LoVo (cell line): Measurements from ENCODE around the gene MS4A4E.
A peak's percentile ranks its signal among the peaks of the same experiment; 100 is the strongest.
"Not testable (repeated sequence)": the region's sequence is repeated elsewhere in the genome, so short reads cannot be mapped to it uniquely, and the experiment has no call there.

Experiments used
- DNase-seq: peaks from one replicate; pipeline ENCODE4 v3.0.0-alpha.2; 2016; ENCODE audit warnings: low spot score

The MS4A4E gene

DNA sequence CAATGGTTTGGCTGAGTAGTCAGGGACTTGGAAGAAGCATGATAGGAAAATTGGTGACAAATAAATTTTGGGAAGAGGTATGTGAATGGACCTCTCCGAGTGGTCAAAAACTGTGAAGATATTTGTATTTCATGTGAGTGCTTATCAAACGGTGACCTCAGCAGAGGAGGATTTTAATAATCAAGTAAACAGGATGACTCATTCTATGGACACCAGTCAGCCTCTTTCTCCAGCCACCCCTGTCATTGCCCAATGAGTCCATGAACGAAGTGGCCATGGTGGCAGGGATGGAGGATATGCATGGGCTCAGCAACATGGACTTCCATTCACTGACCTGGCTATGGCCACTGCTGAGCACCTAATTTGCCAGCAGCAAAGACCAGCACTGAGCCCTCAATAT lies 21.2 kb downstream of the MS4A4E start:
- no peak for DNase-seq

DNA sequence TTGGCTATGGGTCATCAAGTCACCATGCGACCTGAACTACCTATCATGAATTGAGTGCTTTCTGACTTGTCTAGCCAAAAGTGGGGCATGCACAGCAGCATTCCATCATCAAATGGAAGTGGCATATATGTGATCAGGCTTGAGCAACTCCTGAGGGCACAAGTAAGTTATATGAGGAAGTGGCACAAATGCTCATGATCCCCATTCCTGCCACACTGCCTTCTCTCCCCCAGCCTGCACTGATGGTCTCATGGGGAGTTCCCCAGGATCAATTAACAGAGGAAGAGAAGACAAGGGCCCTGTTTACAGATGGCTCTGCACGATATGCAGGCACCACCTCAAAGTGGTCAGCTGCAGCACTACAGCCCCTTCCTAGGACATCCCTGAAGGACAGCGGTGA lies 21.8 kb downstream of the MS4A4E start:
- no peak for DNase-seq

- DNase-seq: no peak
These were observed 28.6 kb downstream of the MS4A4E start for GRCh38 chr11:60214386-60214785.

- DNase-seq: no peak
These were observed 31.7 kb downstream of the MS4A4E start for GRCh38 chr11:60211206-60211605.

GRCh38 chr11:60209977-60210376 lies 33.0 kb downstream of the MS4A4E start:
- DNase-seq: no peak

- no peak for DNase-seq
These were observed 34.0 kb downstream of the MS4A4E start for GRCh38 chr11:60208951-60209350.

DNA sequence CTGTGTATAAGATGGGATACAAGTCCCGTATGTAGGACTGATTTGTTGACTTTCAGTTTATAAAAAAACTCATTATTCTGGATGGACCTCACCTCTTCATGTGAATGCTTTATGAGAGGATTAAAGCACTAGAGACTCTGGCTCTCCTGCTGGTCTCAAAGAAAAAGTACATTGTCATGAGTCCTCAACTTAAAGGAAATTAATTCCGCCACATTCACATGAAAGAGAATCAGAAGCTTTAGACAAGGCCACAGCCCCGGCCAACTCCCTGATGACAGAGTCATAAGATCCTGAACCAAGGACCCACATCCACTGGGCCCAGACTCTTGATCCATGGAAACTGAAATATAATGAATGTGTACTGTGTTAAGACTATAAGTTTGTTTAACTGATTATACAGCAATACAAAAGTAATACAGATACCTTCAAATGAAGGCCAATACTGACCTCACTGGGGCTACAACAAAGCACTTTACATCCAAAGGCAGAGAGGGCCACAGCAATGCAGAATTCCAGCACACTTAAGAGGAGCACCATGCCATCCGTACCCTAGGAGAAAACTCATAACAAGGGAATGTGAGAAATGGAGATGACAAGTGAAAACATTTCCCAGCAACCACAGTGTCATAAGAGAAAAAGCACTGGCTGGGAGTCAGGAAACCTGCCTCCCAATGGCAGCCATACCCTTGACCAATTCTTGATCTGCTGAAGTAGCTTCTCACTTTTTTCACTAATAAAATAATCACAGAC lies 34.6 kb downstream of the MS4A4E start:
- DNase-seq: no peak

GRCh38 chr11:60206616-60207015 lies 36.3 kb downstream of the MS4A4E start:
- DNase-seq: no peak

- DNase-seq: no peak
These were observed 38.0 kb downstream of the MS4A4E start for GRCh38 chr11:60204922-60205321.

- DNase-seq: not testable (repeated sequence)
These were observed 41.6 kb downstream of the MS4A4E start for GRCh38 chr11:60201334-60201733.

- DNase-seq: no peak
These were observed 45.5 kb downstream of the MS4A4E start for GRCh38 chr11:60197442-60197841.

DNA sequence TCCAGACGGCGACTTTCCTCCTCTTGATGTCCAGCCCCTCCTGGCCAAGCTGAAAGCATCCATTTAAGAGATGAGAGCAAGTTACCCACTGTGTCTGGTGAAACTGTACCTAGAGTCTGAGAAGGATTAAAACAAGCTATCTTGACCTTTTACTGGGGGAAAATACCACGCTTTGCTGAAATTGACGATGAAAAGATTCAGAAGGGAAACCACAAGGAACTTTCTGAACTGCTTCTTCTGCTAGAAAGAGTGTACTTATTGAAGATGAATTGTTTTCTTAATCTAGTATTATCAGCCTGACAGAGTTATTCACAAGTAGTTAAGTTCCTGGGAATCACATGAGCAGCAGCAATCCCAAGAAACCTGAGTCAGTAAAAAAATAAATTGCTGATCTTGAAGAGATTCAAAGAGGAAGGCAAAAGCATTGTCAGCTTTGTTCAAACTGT lies 47.0 kb downstream of the MS4A4E start:
- no peak for DNase-seq

DNA sequence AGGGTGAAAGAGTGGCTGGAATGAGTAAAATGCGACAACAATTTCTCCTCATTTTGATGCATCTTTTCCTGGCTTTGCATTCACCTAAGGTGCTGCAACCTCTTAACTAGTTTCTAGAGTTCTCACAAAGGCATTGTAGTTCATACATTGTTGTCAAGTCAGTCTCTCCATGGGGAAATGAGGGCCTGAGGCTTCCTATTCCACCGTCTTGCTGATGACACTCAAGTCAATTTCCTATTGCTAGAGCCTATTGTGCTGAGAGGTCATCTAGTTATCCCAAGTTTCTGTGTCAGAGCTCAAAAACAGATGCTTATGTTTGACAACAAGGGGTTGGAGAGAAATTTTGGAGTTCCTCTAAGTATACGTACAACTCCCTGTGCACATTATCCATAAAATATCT lies 48.4 kb downstream of the MS4A4E start:
- DNase-seq: no peak

DNA sequence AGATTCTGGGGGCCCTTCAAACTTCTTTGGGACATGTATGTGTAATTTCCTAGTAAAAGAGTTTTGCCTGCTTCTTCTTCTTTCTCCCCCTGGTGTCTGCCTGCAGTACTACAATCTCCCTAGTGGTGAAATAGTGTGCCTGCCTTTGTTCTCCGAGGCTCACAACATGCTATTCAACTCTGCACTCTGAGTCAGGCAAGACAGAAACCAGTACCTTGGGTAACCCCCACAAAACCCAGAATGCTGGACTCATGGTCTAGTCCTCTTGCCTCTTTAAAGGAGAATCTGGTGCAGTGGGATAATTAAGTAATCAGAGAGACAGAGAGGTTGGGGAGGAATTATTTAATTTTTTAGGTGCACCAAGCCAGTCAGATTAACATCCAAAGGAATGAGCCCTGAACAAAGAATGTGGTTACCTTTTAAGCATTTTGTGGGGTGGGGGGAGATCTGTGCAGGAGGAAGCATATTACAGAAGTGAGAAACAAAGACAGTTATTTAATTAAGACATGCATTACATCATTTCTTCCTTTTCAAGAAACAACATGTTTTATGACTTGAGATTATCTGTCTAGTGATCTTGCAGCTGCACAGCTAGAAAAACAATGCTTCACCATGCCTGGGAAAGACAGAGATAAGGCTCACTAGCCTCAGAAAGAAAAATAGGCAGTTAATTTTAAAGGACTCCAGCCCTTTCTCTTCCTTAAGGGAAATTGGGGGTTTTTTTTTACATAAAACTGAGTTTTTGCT lies 49.1 kb downstream of the MS4A4E start:
- DNase-seq: peak; percentile 38

DNA sequence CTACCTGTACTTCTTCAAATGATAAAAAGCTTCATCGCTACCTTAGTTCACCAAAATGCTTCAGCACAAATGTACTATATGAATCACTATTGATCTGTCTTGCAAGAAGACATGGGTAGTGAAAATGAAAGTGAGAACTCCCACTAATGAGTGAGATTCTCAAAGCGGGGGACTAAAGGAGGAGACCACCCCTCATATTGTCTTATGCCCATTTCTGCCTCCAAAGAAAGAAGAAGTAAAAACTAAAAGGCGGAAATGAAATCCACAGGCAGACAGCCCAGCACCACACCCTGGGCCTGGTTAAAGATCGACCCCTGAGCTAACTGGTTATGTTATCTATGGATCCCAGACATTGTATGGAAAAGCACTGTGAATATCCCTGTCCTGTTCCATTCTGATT lies 50.4 kb downstream of the MS4A4E start:
- DNase-seq: not testable (repeated sequence)

- not testable (repeated sequence) for DNase-seq
These were observed 54.5 kb downstream of the MS4A4E start for GRCh38 chr11:60188481-60188880.

GRCh38 chr11:60186128-60186527 lies 56.8 kb downstream of the MS4A4E start:
- not testable (repeated sequence) for DNase-seq

DNA sequence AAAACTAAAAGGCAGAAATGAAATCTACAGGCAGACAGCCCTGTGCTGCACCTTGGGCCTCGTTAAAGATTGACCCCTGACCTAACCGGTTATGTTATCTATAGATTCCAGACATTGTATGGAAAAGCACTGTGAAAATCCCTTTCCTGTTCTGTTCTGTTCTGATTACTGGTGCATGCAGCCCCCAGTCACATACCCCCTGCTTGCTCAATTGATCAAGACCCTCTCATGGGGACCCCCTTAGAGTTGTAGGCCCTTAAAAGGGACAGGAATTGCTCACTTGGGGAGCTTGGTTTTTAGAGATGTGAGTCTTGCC lies 57.5 kb downstream of the MS4A4E start:
- not testable (repeated sequence) for DNase-seq

DNA sequence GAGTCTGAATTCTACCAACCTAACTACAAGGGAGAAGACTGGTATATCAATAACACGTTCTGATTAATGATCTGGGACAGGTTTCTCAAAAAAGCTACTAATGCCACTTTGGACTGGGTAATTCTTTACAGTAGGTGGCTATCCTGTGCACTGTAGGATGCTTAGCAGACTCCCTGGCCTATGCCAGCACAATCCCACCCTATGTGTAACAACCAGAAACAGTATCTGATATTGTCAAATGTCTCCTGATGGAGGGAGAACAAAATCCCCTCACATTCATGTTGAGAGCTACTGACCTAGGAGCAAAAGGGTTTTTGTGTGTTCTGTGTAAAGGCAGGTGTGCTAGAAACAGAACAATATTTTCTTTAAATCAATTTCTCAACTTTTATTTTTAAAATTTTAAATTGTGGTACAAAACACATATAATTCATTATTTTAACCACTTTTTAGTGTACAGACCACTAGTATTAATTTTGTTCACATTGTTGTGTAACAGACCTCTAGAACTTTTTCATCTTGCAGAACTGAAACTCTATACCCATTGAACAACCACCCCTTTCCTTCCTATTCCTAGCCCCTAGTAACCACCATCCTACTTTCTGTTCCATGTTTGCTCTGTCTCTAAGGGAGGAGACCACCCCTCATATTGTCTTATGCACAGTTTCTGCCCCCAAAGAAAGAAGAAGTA lies 58.0 kb downstream of the MS4A4E start:
- no peak for DNase-seq

DNA sequence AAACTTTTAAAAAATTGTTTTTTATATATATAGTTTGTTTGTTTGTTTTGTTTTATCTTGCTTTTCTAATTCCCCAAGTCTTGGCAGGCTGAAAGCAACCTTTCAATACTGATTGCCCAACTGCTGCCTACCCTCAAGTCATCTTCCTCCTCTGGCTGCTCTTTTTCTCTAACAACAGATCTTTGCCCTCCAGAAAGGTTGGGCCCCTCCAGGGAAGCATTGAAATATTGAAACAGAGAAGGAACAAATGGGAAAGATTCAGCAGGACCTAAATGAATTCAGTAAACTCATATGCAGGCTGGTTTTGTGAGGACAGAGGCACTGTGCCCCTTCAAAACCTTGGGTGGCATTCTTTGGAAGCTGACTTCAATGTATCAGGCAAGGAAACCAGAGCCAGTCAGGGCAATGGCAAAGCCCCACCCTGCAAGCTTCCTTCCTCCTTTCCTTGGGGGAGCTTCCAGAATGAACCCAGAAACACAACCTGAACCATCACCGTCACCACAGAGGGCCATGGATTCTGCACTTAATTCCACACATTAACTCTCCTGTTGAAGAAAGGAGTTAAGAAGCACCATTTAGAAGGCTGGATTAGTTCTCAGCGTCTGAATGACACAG lies 59.2 kb downstream of the MS4A4E start:
- no peak for DNase-seq

DNA sequence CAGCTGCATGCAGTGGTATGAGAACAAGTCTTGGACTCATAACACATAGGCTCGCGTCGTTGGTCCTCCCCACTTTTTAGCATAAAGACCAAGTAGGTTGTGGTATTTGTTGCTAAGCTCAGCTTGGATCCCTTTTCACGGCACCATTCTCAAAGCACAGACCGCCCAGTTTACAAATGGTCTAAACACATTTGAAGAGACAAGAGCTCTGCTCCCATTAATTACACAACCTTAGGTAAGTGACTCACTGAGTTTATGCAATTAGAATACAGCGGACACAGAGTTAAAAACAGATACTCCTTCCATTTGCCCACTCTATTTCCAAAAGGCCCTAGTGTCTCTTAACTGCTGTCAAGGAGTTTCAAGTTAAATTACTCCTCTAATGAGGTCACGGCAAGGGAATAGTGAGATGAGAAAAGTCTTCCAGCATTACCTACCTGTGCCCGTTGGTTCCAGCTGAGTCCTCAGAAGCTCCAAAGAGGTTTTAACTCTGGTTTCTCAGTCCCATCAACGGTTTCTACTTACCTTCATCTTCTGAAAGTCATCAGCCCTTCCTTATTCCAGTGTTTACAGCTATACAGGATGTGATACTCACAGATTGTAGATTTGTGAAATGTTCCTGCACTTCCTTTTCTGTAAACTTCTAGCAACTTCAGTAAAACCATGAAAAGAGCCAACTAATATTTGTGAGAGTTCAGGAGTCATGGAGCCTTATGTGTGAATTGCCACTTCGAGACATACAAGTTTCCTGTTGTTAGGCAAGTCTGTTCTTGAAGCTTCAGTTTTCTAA lies 60.2 kb downstream of the MS4A4E start, which contains the start of gene MS4A6A:
MS4A6A (minus strand) TSS at position 543 of the 790 bp plus-strand sequence. CDS start 1,356 bp downstream, outside the sequence.
- DNase-seq: no peak

- no peak for DNase-seq
These were observed 67.1 kb downstream of the MS4A4E start for GRCh38 chr11:60175860-60176275.
